GM04503 (cell line): ENCODE data around the gene PTGS2.

ENCODE experiments used
- DNase-seq: peaks from one replicate; pipeline ENCODE4 v3.0.0-alpha.2; 2012; ENCODE audit warnings: low read depth

PTGS2 gene

GRCh38 chr1:186680245-186681061 lies at the start of gene PTGS2:
PTGS2 (minus strand) TSS chr1:186680423; CDS start chr1:186680290, 133 bp downstream.
- DNase-seq, result peak; percentile 27

DNA sequence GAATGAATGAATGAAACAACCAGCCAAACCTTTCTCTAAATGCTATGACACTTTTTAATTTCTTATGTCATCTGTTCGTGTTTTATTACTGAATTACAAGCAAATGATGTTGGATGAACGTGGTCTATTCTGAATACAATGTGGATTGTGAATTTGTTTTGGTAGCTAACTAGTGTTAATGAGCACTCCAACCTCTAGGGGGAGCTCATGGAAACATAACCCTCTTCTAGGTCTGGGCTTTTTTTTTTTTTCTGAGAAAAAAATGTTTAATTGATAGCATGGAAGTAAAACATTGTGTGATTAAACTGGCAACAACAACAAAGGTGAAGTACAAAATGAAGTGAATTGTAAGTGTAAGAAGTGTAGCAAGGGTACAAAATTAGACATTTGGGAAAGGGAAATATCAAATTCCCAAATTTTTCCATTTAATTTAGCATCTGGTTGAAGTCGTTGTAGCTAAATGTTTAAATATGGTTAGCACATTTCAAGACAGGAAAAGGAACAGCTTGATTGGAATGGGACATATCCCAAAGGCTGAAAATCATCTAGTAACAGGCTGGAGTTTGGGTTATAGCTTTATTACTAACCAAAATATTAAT lies 42.6 kb upstream of the PTGS2 start:
- peak; percentile 3 for DNase-seq

DNA sequence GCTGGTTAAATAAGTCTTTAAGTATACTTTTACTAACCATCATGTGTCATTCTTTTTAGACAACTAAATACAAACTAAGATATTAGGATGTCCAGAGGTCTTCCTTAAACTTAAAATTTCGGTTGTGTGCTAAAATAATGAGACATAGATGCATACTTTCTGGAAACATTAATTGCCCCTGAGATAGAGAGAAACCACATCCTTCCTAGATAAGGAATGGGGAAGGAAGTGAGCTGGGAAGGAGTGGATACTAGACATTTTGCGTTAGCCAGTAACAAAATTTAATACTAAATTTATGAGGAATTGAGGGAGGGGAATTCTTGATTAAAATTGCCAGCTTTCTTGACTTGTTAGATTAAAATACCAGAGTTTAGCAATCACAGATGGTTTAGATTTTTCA lies 37.1 kb upstream of the PTGS2 start:
- DNase-seq, result no peak

DNA sequence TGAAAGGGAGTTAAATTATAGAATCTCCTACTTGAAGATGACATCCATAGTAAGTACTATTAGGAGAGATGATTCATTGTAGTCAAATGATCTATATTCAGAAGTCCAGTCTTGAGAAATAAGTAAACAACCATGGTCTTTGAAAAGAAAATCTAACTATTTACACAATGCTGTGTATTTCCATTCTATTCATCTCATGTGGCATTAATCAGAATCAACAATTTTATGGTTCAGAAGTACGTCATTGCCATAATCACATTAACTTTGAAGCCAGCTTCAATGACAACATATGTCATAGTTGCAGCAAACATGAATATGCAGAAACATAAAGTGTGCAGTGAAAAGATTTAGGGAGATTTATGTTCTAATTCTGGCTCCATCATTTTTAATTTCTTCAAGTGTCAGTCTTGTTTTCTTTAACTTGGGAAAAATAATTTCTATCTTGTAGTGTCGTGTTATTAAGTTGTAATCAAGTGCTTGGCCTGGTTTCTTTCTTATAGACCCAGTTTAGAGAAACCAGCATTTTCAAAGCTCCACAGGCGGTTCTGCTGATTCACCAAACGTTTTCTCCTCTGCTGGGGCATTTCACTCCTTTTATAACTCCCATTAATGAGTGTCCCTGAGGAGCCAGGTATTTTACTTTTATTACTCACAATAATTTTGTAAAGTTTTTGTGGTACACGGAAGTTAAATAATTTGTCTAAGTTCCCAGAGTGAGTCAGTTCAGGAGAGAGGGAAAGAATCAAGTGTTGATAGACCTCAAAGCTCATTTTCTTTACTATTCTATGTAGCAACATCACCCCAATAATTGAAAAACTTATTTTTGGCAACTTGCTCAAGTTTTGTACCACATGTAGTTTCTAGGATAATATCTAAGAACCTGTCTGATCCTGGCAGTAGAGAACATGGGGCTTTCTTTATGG lies 35.9 kb upstream of the PTGS2 start:
- no peak for DNase-seq

GRCh38 chr1:186710696-186711095 lies 30.5 kb upstream of the PTGS2 start:
- DNase-seq, result no peak

- DNase-seq, result no peak
Measured at GRCh38 chr1:186708694-186709097, 28.5 kb upstream of the PTGS2 start.

DNA sequence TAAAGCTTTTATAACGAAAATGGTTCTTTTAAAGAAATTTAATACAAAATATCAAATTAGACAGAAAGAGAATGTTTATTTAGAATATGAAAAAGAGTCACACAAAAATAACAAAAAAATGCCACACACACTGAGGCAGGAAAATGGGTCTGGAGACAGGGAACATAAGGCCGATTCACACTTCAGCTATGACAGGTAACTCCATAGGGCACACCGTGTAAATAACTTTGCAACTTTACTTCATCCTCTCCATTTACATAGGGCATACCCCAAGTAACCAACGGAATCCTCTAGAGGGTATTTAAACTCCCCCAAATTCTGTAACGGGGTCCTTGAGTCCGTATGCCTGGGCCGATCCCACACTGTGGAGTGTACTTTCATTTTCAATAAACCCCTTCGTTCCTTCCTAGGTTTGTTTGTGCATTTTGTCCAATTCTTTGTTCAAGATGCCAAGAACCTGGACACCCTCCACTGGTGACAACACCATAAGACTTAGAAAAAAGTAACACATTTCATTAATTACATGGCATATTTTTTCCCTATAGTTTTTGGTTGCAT lies 23.1 kb upstream of the PTGS2 start:
- DNase-seq, result no peak

GRCh38 chr1:186700722-186701121 lies 20.5 kb upstream of the PTGS2 start:
- DNase-seq, result no peak

DNA sequence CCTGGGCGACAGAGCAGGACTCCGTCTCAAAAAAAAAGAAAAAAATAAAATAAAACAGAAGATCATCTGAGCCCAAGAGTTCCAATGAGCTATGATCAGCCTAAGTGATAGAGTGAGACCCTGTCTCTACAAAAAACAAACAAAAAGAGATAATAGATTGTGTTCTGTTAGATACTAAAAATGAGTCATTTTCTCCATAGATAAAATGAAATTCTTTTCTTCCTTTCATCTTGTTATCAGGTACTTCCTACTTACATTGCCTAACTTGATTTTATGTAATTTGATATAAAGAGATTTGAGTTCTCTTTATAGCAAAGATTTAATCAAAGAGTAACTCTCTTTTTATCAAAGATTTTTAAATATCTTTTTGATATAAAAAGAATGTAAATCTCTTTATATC lies 19.3 kb upstream of the PTGS2 start:
- no peak for DNase-seq

DNA sequence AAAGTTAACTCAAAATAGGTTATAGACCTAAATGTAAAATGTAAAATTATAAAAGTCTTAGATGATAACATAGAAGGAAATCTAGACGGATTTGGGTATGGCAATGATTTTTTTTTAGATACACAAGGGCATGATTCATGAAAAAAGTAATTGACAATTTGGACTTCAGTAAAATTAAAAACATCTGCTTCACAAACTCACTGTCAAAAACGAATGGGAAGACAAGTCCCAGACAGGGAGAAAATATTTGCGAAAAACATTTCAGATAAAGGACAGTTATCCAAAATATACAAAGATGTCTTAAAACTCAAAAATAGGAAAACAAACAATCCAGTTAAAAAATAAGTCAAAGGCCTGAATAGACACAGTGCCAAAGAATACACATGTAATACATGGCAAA lies 9.7 kb upstream of the PTGS2 start:
- DNase-seq, result no peak

DNA sequence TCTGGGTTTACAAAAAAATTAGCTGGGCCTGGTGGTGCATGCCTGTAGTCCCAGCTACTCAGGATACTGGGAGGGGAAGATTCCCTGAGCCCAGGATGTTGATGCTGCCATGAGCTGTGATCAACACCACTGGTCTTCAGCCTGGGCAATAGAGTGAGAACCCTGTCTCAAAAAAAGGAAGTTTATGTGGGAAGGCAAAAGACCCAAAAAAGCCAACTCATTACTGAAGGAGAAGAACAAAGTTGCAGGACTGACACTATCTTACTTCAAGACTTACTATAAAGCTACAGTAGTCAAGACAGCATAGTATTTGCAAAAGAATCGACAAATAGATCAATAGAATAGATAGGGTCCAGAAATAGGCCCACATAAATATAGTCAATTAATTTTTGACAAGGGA lies 9.2 kb upstream of the PTGS2 start:
- no peak for DNase-seq

- no peak for DNase-seq
Measured at GRCh38 chr1:186683652-186684410, 3.6 kb upstream of the PTGS2 start.

GRCh38 chr1:186682736-186683135 lies 2.5 kb upstream of the PTGS2 start:
- no peak for DNase-seq

DNA sequence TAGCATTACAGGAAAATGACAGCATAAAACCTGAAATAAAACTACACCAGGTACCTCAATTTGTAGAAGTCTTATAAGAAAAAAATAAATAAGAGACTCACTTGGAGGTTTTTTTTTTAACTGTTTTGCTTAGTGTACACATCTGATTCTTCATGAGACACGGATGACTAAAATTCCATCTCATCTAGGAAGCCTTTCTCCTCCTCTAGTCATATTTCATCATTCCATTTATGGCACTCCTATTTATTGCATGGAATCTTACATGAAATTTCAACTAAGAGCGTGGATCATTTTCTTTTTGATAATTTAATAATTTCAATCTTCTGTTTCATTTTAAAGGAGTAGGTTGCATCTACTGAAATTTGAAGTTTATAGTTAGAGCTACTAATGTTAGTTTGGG lies 1.6 kb upstream of the PTGS2 start:
- no peak for DNase-seq

- DNase-seq, result no peak
Measured at GRCh38 chr1:186681121-186681520, 898 bp upstream of the PTGS2 start.

DNA sequence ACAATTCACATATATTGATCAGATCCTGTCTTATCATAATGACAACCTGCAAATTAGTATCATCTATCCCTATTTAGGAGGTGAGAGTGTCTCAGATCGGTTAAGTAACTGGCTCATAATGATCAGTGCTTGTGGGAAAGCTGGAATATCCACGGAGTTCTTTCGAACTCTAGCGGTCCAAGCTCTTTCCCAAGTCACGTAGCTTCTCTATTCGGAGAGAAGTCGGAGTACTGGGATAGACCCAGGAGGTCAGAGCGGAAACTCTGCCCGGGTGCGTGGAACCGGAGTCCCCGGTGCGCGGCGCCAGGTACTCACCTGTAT lies 339 bp downstream of the PTGS2 start:
- DNase-seq, result no peak

DNA sequence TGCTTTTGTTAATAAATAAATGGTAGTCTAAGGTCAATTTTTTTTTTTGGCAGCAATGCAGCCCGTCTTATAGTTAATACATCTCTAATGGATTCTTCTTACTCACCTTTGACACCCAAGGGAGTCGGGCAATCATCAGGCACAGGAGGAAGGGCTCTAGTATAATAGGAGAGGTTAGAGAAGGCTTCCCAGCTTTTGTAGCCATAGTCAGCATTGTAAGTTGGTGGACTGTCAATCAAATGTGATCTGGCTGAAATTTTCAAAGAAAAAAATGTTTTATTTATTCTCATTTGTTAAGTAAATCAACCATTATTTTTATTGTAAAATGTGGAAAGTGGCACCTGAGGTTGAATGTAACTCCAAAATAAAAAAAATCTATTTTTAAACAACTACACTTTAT lies 2.1 kb downstream of the PTGS2 start:
- no peak for DNase-seq

- no peak for DNase-seq
Measured at GRCh38 chr1:186672596-186672995, 7.6 kb downstream of the PTGS2 start.

- DNase-seq, result no peak
Measured at GRCh38 chr1:186672131-186672530, 8.1 kb downstream of the PTGS2 start.

DNA sequence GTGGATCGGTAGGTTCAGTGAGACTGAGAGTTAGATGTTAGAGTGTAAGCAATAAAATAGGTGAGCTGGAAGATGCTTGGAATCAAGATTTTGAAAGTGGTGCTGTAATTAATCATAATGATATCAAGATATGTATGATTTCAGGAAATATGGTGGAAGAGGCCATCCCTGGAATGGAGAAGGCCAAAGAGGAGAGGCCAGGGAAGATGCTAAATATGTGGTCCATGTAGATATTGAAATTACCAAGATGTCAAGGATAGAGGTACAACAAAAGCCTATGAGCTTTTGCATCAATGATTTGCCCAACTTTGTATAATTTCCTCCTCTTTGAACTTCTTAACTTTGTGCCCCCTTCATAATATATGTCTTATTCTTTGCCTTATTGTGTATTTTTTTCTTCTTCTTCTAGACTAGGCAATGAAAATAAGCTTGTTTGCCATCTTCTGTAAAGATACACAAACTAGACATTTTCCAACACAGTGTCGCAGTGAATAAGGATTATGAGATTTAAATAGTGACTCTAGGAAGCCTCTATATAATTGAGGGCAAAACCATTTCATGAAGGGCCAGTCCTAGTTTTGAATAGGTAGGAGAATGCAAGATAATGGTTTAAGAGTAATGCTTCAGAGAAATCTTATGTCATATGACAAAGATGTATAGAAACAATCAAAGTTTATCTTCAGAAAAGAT lies 8.9 kb downstream of the PTGS2 start:
- no peak for DNase-seq
